ENCODE results near the gene PPP1R12A.

- no peak for TF ChIP-seq SRF (CRISPR knock-in tag; IDR thresholded peaks at IDR 0.05)
- no peak for TF ChIP-seq SMAD3 (CRISPR knock-in tag; conservative IDR thresholded peaks at IDR 0.05)
- no peak for TF ChIP-seq ZZZ3 (IDR thresholded peaks at IDR 0.05)
- TF ChIP-seq MTA2 (IDR thresholded peaks at IDR 0.05; ENCODE audit: low read depth) = no peak
- no peak for TF ChIP-seq HCFC1 (IDR thresholded peaks at IDR 0.05; ENCODE audit: low read depth, low read length)
- no peak for TF ChIP-seq CTCF (IDR thresholded peaks at IDR 0.05 in 2 of 3, conservative IDR thresholded peaks at IDR 0.05 in 1 of 3; ENCODE audit: insufficient read depth in 2 of 3, low read depth in 1 of 3, low read length in 3 of 3)
- TF ChIP-seq GABPA (tag; conservative IDR thresholded peaks at IDR 0.05; ENCODE audit: low read depth) = no peak
- TF ChIP-seq ZNF445 (CRISPR knock-in tag; IDR thresholded peaks at IDR 0.05; ENCODE audit: low read depth) = no peak
- no peak for TF ChIP-seq ZNF41 (CRISPR knock-in tag; conservative IDR thresholded peaks at IDR 0.05)
Observed at GRCh38 chr12:79926951-79927350, 7.9 kb downstream of the PPP1R12A start.

Data from K562 (cell line).